ENCODE data around the gene PCDHA3.
A peak's percentile ranks its signal among the peaks of the same experiment; 100 is the strongest.
"Not testable (repeated sequence)": the region's sequence is repeated elsewhere in the genome, so short reads cannot be mapped to it uniquely, and the experiment has no call there.

Gene PCDHA3

DNA sequence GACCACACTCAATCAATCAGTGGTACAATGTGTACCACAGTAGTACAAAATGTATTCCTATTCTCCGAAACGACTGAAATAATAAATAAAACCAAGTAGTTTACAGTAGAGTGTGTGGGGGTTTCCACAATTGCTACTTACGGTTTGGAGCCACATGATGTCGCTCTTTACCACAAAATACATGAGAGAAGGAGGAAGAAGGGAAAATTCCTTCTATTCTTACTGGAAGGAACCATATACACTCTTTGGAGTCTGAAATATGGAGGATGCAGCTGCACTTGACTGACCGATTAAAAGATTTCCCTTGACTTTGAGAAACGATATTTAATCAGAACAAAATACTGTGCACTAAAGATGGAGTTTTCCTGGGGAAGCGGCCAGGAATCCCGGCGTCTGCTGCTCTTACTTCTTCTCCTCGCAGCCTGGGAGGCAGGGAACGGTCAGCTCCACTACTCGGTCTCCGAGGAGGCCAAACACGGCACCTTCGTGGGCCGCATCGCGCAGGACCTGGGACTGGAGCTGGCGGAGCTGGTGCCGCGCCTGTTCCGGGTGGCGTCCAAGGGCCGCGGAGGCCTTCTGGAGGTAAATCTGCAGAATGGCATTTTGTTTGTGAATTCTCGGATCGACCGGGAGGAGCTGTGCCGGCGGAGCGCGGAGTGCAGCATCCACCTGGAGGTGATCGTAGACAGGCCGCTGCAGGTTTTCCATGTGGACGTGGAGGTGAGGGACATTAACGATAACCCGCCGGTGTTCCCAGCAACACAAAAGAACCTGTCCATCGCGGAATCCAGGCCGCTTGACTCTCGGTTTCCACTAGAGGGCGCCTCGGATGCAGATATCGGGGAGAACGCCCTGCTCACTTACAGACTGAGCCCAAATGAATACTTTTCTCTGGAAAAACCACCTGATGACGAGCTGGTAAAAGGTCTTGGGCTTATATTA lies 6.2 kb downstream of the PCDHA3 start, which contains the start of gene PCDHA4:
Gene PCDHA4, plus strand, starts transcription at position 235 of the 942 bp plus-strand sequence.
- TF ChIP-seq, protein P1, sequence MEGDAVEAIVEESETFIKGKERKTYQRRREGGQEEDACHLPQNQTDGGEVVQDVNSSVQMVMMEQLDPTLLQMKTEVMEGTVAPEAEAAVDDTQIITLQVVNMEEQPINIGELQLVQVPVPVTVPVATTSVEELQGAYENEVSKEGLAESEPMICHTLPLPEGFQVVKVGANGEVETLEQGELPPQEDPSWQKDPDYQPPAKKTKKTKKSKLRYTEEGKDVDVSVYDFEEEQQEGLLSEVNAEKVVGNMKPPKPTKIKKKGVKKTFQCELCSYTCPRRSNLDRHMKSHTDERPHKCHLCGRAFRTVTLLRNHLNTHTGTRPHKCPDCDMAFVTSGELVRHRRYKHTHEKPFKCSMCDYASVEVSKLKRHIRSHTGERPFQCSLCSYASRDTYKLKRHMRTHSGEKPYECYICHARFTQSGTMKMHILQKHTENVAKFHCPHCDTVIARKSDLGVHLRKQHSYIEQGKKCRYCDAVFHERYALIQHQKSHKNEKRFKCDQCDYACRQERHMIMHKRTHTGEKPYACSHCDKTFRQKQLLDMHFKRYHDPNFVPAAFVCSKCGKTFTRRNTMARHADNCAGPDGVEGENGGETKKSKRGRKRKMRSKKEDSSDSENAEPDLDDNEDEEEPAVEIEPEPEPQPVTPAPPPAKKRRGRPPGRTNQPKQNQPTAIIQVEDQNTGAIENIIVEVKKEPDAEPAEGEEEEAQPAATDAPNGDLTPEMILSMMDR (IDR thresholded peaks at IDR 0.05; ENCODE audit: extremely low read depth, missing control alignments) = no peak
- DNase-seq (ENCODE audit: low spot score) = no peak

DNA sequence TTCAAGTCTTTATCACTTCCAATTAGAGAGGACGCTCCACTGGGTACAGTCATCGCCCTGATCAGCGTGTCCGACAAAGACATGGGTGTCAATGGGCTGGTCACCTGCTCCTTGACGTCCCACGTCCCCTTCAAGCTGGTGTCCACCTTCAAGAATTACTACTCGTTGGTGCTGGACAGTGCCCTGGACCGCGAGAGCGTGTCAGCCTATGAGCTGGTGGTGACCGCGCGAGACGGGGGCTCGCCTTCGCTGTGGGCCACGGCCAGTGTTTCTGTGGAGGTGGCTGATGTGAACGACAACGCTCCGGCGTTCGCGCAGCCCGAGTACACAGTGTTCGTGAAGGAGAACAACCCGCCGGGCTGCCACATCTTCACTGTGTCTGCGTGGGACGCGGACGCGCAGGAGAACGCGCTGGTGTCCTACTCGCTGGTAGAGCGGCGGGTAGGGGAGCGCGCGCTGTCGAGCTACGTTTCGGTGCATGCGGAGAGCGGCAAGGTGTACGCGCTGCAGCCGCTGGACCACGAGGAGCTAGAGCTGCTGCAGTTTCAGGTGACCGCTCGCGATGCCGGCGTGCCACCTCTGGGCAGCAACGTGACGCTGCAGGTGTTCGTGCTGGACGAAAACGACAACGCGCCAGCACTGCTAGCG lies 7.5 kb downstream of the PCDHA3 start:
- not testable (repeated sequence) for DNase-seq (ENCODE audit: low spot score)

DNA sequence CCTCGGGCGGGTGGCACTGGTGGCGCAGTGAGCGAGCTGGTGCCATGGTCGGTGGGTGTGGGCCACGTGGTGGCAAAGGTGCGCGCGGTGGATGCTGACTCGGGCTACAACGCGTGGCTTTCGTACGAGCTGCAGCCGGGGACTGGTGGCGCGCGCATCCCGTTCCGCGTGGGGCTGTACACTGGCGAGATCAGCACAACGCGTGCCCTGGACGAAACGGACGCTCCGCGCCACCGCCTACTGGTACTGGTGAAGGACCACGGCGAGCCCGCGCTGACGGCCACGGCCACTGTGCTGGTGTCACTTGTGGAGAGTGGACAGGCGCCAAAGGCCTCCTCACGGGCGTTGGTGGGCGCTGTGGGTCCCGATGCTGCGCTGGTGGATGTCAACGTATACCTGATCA lies 8.0 kb downstream of the PCDHA3 start:
- TF ChIP-seq, protein P1 (IDR thresholded peaks at IDR 0.05; ENCODE audit: extremely low read depth, missing control alignments) = no peak
- DNase-seq (ENCODE audit: low spot score) = no peak

DNA sequence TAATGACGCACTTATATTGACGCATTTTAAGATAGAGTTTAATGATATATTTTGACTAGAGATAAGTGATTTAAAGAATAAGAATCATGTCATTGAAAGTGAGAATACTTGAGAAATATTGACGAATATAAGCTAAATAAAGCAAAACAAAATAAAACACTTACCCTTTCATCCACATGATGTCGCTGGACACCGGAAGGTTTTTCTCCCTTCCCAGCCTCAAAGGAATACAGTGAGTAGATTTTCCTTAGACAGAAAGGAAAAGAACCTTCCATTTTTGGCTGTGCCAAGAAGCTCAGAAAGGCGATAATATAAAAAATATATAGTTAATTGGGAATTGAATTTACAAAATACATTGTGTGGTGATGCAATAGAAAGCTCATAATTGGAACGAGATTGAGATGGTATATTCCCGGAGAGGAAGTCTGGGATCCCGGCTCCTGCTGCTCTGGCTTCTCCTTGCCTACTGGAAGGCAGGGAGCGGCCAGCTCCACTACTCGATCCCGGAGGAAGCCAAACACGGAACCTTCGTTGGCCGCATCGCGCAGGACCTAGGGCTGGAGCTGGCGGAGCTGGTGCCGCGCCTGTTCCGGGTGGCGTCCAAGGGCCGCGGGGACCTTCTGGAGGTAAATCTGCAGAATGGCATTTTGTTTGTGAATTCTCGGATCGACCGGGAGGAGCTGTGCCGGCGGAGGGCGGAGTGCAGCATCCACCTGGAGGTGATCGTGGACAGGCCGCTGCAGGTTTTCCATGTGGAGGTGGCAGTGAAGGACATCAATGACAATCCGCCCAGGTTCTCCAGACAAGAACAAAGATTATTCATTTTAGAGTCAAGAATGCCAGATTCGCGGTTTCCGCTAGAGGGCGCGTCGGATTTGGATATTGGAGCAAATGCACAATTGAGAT lies 20.8 kb downstream of the PCDHA3 start, which contains the start of gene PCDHA5:
Gene PCDHA5, plus strand, starts transcription at position 239 of the 906 bp plus-strand sequence.
- no peak for DNase-seq (ENCODE audit: low spot score)
- TF ChIP-seq, protein P1 (IDR thresholded peaks at IDR 0.05; ENCODE audit: extremely low read depth, missing control alignments) = peak; percentile 17

DNA sequence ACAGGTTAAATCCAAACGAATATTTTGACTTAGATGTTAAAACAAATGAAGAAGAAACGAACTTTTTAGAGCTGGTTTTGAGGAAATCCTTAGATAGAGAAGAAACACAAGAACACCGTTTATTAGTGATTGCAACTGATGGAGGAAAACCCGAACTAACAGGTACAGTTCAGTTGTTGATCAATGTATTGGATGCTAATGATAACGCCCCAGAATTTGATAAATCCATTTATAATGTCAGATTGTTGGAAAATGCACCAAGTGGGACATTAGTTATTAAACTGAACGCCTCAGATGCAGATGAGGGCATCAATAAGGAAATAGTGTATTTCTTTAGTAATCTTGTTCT lies 21.4 kb downstream of the PCDHA3 start:
- DNase-seq (ENCODE audit: low spot score) = no peak
- TF ChIP-seq, protein P1 (IDR thresholded peaks at IDR 0.05; ENCODE audit: extremely low read depth, missing control alignments) = no peak

DNA sequence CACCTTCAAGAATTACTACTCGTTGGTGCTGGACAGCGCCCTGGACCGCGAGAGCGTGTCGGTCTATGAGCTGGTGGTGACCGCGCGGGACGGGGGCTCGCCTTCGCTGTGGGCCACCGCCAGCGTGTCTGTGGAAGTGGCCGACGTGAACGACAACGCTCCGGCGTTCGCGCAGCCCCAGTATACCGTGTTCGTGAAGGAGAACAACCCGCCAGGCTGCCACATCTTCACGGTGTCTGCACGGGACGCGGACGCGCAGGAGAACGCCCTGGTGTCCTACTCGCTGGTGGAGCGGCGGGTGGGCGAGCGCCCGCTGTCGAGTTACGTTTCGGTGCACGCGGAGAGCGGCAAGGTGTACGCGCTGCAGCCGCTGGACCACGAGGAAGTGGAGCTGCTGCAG lies 22.1 kb downstream of the PCDHA3 start:
- not testable (repeated sequence) for DNase-seq (ENCODE audit: low spot score)

DNA sequence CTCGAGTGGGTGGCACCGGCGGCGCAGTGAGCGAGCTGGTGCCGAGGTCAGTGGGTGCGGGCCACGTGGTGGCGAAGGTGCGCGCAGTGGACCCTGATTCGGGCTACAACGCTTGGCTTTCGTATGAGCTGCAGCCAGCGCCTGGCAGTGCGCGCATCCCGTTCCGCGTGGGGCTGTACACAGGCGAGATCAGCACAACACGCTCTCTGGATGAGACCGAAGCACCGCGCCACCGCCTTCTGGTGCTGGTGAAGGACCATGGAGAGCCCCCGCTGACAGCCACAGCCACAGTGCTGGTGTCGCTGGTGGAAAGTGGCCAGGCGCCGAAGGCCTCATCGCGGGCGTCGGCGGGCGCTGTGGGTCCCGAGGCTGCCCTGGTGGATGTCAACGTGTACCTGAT lies 22.6 kb downstream of the PCDHA3 start:
- no peak for DNase-seq (ENCODE audit: low spot score)
- TF ChIP-seq, protein P1 (IDR thresholded peaks at IDR 0.05; ENCODE audit: extremely low read depth, missing control alignments) = no peak
